BLaER1 (cell line): ENCODE measurements around the gene BMP2K.

Source experiments
- H3K27ac ChIP-seq: shearing (Covaris generic); formaldehyde crosslinking; 2 replicates; pipeline ENCODE4 v1.8.1; 2022
- H3K27me3 ChIP-seq: shearing (Covaris generic); formaldehyde crosslinking; 2 replicates; pipeline ENCODE4 v1.8.1; 2022
- H3K36me3 ChIP-seq: shearing (Covaris generic); formaldehyde crosslinking; 2 replicates; pipeline ENCODE4 v1.8.1; 2022
- H3K4me1 ChIP-seq: shearing (Covaris generic); formaldehyde crosslinking; 2 replicates; pipeline ENCODE4 v1.8.1; 2022
- H3K4me2 ChIP-seq: shearing (Covaris generic); formaldehyde crosslinking; 2 replicates; pipeline ENCODE4 v1.8.1; 2022
- H3K4me3 ChIP-seq: shearing (Covaris generic); formaldehyde crosslinking; 2 replicates; pipeline ENCODE4 v1.8.1; 2022
- H3K9ac ChIP-seq: shearing (Covaris generic); formaldehyde crosslinking; 2 replicates; pipeline ENCODE4 v1.8.1; 2022
- H3K9me3 ChIP-seq: shearing (Covaris generic); formaldehyde crosslinking; 2 replicates; pipeline ENCODE4 v1.8.1; 2022
- H4K20me1 ChIP-seq: shearing (Covaris generic); formaldehyde crosslinking; 2 replicates; pipeline ENCODE4 v1.8.1; 2022
- Cebpa-rat ChIP-seq: shearing (Covaris generic); IDR thresholded peaks from 2 replicates; pipeline ENCODE4 v1.8.1; 2022

The BMP2K gene

DNA sequence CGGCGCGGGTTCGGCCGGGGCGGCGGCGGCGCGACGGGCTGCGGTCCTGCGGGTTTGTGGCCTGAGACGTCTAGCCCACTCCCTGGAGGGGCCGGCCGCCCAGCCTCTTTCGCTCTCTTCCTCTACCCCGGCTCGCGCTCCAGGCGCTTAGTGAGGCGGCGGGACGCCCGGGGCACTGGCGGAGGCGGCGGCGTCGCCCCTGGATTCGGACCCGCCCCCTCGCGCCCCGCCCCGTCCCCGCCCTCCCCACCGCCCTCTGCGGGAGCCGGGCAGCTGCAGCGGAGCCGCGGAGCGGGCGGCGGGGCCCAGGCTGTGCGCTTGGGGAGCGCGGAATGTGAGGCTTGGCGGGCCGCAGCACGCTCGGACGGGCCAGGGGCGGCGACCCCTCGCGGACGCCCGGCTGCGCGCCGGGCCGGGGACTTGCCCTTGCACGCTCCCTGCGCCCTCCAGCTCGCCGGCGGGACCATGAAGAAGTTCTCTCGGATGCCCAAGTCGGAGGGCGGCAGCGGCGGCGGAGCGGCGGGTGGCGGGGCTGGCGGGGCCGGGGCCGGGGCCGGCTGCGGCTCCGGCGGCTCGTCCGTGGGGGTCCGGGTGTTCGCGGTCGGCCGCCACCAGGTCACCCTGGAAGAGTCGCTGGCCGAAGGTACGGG, at the start of gene BMP2K:
BMP2K (plus strand) TSS at position 272 of the 650 bp plus-strand sequence; CDS start at position 466, 194 bp downstream.
- H3K4me1 ChIP-seq, result peaks cover 50% of the 10 kb centered on the region
- H3K27me3 ChIP-seq, result no peaks in the 10 kb centered on the region
- peak within 1 kb of the TSS; percentile 93 for H3K4me3 ChIP-seq
- H4K20me1 ChIP-seq, result peaks cover 29% of the 10 kb centered on the region; the same call in 1 of the 2 replicates
- H3K9ac ChIP-seq, result peak within 1 kb of the TSS; percentile 95
- TF ChIP-seq Cebpa-rat, result no peak
- no peaks in the 10 kb centered on the region for H3K9me3 ChIP-seq
- H3K4me2 ChIP-seq, result peak within 1 kb of the TSS; percentile 95
- H3K36me3 ChIP-seq, result no peaks in the 10 kb centered on the region
- peak within 1 kb of the TSS; percentile 97 for H3K27ac ChIP-seq

DNA sequence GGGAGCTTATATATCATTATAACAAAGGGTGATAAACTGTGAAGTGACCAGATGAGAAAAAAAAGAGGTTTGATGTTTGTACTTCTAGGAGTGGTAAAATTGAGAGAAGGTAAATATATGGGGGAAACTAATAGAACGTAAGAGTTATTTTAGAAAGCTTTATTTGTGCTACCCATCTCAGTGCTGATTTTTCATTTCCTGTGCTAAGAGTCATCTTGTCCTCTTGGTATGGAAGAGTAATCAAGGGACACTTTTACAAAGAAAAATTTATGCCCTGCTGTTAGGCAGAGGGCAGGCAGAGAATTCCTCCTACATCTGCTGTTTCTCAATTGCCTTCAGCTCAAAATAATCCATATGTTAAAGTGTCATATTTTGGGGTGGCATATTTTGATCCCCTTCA, 49.6 kb upstream of the BMP2K start:
- TF ChIP-seq Cebpa-rat, result no peak
- no peak overlapping the region for H3K27ac ChIP-seq

DNA sequence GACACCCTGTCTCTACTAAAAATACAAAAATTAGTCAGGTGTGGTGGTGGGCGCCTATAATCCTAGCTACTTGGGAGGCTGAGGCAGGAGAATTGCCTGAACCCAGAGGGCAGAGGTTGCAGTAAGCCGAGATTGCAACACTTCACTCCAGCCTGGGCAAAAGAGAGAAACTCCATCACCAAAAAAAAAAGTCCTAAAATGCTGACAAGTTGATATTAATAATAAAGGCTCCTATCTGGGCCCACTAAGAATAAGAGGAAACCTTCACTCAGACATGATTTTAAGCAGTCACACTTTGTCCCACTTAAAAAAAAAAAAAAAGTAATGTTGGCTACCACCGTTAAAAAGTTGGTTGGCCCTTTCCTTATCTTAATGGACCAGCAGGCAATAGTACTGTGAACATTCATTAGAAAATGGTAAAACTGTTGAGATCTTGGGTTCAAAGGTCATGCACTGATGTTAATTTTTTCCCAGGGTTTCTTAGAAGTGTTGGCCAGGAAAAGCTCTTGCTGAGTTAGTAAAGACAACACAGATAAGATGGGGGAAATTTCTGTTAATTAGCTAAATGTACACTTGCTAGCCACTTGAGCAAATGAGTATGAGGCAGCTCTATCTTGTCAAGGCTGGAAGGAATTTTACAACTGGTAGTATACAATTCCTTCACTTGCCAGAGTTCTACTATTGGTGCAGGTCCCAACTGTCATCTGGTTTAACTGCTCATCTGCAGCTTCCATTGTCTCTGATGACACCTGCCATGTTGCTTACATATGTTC, 43.6 kb upstream of the BMP2K start:
- Histone ChIP-seq H3K27ac (no peak overlapping the region), H3K4me3 (no peak overlapping the region), H3K4me2 (no peak overlapping the region), H4K20me1 (no peaks in the 10 kb centered on the region), H3K36me3 (no peaks in the 10 kb centered on the region), H3K27me3 (no peaks in the 10 kb centered on the region), H3K4me1 (peaks cover 9% of the 10 kb centered on the region), H3K9me3 (0 out of 2 replicates have a peak, but pooled peaks cover 3% of the 10 kb centered on the region), H3K9ac (no peak overlapping the region)
- no peak for TF ChIP-seq Cebpa-rat

More for the DNA sequence above, 49.6 kb upstream of the BMP2K start:
- Histone ChIP-seq H3K9me3 (0 out of 2 replicates have a peak, but pooled peaks cover 3% of the 10 kb centered on the region), H3K4me2 (peak overlapping the region; percentile 31), H4K20me1 (no peaks in the 10 kb centered on the region), H3K4me1 (peaks cover 26% of the 10 kb centered on the region), H3K27me3 (no peaks in the 10 kb centered on the region), H3K9ac (no peak overlapping the region), H3K4me3 (no peak overlapping the region), H3K36me3 (no peaks in the 10 kb centered on the region)

DNA sequence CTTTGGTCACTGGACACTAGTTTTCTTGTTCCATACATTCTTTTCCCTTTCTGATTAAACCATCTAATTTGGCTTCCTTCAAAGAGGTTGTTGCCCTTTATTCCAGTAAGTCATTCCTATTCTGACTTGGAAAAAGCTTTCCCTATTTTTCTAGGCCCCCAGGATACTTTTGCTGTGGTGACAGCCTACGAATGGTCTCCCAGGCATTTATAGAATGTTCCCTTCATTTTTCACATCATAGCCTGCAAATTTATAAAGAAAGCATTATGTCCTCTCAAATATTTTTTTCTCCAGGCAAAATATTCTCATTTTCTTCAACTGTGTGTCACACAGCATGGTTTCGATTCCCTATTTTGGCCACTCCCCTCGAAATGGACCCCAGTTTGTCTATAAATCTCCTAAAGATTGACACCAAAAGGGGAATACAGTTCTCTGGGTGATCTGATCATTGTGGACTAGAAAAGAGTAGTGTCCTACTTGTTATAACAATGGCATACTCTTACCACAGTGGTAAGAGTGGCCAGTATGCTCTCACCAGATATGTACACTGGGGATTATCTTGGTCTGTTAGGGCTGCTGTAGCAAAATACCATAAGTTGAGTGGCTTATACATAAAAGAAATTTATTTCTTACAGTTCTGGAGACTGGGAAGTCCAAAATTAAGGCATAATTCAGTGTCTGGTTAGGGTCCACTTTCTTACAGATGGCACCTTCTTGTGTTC, 41.5 kb upstream of the BMP2K start:
- H4K20me1 ChIP-seq, result no peaks in the 10 kb centered on the region
- no peak for TF ChIP-seq Cebpa-rat
- no peak overlapping the region for H3K9ac ChIP-seq
- H3K36me3 ChIP-seq, result no peaks in the 10 kb centered on the region
- H3K4me2 ChIP-seq, result no peak overlapping the region
- no peak overlapping the region for H3K4me3 ChIP-seq
- H3K27me3 ChIP-seq, result no peaks in the 10 kb centered on the region
- H3K27ac ChIP-seq, result no peak overlapping the region
- no peaks in the 10 kb centered on the region for H3K9me3 ChIP-seq
- H3K4me1 ChIP-seq, result peaks cover 11% of the 10 kb centered on the region

DNA sequence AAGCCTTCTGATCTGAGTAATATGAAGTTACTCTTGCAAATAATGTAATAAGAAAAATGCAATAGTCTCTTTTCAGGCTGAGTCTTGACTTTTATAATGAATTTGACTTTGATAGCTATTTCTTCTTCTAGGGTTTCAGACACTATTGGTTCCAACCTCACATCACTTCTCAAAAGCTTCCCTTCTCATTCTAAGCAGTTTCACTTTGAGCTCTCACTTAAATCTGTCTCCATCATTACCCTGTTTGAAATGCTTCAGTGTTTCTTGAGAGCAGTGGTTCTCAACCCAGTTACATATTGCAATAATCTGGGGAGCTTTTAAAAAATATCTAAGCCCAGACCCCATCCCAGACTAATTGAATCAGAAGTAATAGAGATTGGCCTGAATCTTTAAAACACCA, 40.5 kb upstream of the BMP2K start:
- TF ChIP-seq Cebpa-rat, result no peak
- H3K4me1 ChIP-seq, result peaks cover 11% of the 10 kb centered on the region

DNA sequence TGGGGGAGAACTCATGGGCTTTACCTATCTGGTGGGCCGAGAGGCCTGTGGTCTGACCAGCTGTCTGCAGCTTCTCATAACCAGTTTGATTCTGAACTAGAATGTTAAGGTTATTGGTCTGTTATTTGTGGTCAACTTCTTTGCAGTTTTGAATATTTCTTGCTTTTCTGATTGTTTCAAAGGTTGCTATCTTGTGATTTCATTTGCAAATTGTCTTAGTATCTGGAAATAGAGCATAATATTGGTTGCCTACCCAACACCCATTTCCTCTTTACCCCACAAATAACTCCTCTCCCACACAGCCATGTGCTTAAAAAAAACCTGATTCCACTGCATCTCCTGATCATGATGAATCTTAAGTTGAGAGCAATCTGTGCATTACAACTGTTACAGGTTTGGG, 39.1 kb upstream of the BMP2K start:
- Histone ChIP-seq H3K9ac (no peak overlapping the region), H3K4me3 (no peak overlapping the region), H3K27me3 (no peaks in the 10 kb centered on the region), H4K20me1 (no peaks in the 10 kb centered on the region), H3K4me2 (peak overlapping the region; percentile 40), H3K36me3 (no peaks in the 10 kb centered on the region), H3K27ac (no peak overlapping the region), H3K9me3 (no peaks in the 10 kb centered on the region), H3K4me1 (peaks cover 11% of the 10 kb centered on the region)
- no peak for TF ChIP-seq Cebpa-rat

More for the DNA sequence above, 40.5 kb upstream of the BMP2K start:
- H3K27me3 ChIP-seq, result no peaks in the 10 kb centered on the region
- no peak overlapping the region for H3K4me2 ChIP-seq
- H3K9ac ChIP-seq, result no peak overlapping the region
- no peaks in the 10 kb centered on the region for H4K20me1 ChIP-seq
- no peak overlapping the region for H3K27ac ChIP-seq
- no peaks in the 10 kb centered on the region for H3K36me3 ChIP-seq
- H3K9me3 ChIP-seq, result no peaks in the 10 kb centered on the region
- H3K4me3 ChIP-seq, result no peak overlapping the region

DNA sequence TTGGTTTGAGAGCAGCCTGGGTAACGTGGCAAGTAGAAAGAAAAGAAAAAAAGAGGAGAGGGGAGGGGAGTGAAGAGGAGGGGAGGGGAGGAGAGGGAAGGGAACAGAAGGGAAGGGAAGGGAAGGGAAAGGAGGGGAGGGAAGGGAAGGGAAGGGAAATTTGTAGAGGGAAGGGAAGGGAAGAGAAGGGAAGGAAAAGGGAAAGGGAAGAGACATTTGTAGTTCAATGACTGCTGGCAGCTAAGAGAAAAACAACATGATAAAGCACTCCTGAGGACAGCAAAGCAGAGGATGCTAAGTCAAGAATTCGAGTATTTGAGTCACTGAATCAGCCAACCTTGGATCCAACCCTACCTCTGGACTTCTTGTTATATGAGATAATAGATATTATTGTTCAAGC, 38.2 kb upstream of the BMP2K start:
- H4K20me1 ChIP-seq, result no peaks in the 10 kb centered on the region
- peaks cover 11% of the 10 kb centered on the region for H3K4me1 ChIP-seq
- H3K27ac ChIP-seq, result no peak overlapping the region
- no peaks in the 10 kb centered on the region for H3K36me3 ChIP-seq
- TF ChIP-seq Cebpa-rat, result no peak
- H3K4me2 ChIP-seq, result no peak overlapping the region
- H3K4me3 ChIP-seq, result no peak overlapping the region
- no peaks in the 10 kb centered on the region for H3K27me3 ChIP-seq
- H3K9me3 ChIP-seq, result no peaks in the 10 kb centered on the region
- no peak overlapping the region for H3K9ac ChIP-seq

DNA sequence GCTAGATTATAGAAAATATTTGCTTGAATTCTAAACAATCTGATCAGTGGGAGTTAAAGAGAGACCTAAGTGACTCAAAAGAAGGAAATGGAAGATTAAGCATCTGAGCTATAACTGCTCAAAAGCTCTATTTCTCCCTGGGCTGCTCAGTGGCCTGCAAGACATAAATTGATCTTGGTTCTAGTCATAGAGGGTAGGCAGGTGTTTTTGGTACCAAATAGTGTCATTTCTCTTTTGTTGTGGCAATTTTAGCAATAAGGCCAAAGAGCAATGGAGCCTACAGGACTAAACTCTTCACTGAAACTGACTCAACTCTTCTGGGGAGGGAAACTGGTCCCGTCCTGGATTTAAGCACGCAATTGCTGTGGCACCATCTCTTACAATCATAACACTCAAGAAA, 33.9 kb upstream of the BMP2K start:
- Histone ChIP-seq H3K27ac (no peak overlapping the region), H3K4me2 (no peak overlapping the region), H4K20me1 (no peaks in the 10 kb centered on the region), H3K9me3 (no peaks in the 10 kb centered on the region), H3K27me3 (no peaks in the 10 kb centered on the region), H3K9ac (no peak overlapping the region), H3K4me3 (no peak overlapping the region), H3K36me3 (no peaks in the 10 kb centered on the region), H3K4me1 (peaks cover 4% of the 10 kb centered on the region)
- no peak for TF ChIP-seq Cebpa-rat

DNA sequence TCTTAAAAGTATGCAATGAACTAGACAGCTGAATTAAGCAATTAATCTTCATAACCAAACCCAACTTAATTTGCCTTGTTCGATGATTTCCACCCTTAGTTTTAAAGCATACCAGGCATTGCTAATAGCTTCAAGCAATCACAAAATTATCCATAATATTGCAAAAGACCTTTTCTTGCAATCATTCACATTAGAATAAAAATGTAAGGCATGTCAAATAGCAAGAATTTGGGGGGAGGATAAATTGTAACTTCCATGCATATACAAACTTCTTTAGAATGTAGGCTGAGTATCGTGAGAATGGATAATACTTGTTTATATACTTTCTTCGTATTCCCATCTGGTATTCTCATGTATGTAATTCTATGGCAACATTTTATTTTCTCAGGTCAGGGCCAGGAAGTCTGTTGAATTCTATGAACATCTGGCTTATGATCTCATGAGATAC, 28.7 kb upstream of the BMP2K start:
- no peak overlapping the region for H3K4me2 ChIP-seq

More for the DNA sequence above, 28.7 kb upstream of the BMP2K start:
- H3K27ac ChIP-seq, result no peak overlapping the region
- peaks cover 22% of the 10 kb centered on the region for H3K4me1 ChIP-seq
- H3K27me3 ChIP-seq, result no peaks in the 10 kb centered on the region
- H3K9ac ChIP-seq, result no peak overlapping the region
- H4K20me1 ChIP-seq, result no peaks in the 10 kb centered on the region
- no peak overlapping the region for H3K4me3 ChIP-seq
- no peaks in the 10 kb centered on the region for H3K36me3 ChIP-seq
- H3K9me3 ChIP-seq, result no peaks in the 10 kb centered on the region
- TF ChIP-seq Cebpa-rat, result no peak
